Gastroesophageal sphincter (tissue), 3 donors: Measurements from ENCODE around the gene CD8B2.
"Not testable (repeated sequence)": the region's sequence is repeated elsewhere in the genome, so short reads cannot be mapped to it uniquely, and the experiment has no call there.

Source experiments
- EP300 ChIP-seq: sonication (generic); formaldehyde crosslinking; IDR thresholded peaks from one replicate; pipeline ENCODE4 v1.6.1; 2017; ENCODE audit warnings: antibody characterized with exemption, mild to moderate bottlenecking
- POLR2A ChIP-seq, 2 donors: fragments of 450-650 bp; IDR thresholded peaks; one replicate each; pipeline ENCODE4 v1.6.1; 2017; ENCODE audit warnings: antibody characterized with exemption in 2 of 2, mild to moderate bottlenecking in 2 of 2, moderate library complexity in 1 of 2
- POLR2AphosphoS5 ChIP-seq: sonication (generic); formaldehyde crosslinking; IDR thresholded peaks from one replicate; pipeline ENCODE4 v1.6.1; 2017; ENCODE audit warnings: antibody characterized with exemption
- TF ChIP-seq, protein P1 (sequence below), 4 experiments: fragments of 200-600 bp in 2 of 4; fragments of 450-650 bp in 2 of 4; sonication (generic) in 1 of 4; IDR thresholded peaks; one replicate each; pipeline ENCODE4 v1.5.1; 2017 to 2019; ENCODE audit warnings: antibody characterized with exemption in 4 of 4, mild to moderate bottlenecking in 2 of 4, moderate library complexity in 2 of 4

DNA sequence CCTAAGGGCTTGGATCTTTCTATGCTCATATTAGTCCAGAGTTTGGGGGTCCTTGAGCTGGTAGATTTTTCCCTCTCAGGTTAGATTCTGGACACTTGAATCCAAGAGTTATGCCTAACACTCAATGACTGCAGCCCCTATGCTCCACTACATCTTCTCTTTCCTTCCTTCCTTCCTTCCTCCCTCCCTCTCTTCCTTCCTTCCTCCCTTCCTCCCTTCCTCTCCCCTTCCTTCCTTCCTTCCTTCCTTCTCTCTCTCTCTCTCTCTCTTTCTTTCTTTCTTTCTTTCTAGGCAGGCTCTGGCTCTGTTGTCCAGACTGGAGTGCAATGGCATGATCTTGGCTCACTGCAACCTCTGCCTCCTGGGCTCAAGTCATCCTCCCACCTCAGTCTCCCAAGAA, 79.3 kb downstream of the CD8B2 start:
- TF ChIP-seq POLR2A (IDR thresholded peaks at IDR 0.05); EP300; POLR2AphosphoS5: not testable (repeated sequence)
- TF ChIP-seq, protein P1, sequence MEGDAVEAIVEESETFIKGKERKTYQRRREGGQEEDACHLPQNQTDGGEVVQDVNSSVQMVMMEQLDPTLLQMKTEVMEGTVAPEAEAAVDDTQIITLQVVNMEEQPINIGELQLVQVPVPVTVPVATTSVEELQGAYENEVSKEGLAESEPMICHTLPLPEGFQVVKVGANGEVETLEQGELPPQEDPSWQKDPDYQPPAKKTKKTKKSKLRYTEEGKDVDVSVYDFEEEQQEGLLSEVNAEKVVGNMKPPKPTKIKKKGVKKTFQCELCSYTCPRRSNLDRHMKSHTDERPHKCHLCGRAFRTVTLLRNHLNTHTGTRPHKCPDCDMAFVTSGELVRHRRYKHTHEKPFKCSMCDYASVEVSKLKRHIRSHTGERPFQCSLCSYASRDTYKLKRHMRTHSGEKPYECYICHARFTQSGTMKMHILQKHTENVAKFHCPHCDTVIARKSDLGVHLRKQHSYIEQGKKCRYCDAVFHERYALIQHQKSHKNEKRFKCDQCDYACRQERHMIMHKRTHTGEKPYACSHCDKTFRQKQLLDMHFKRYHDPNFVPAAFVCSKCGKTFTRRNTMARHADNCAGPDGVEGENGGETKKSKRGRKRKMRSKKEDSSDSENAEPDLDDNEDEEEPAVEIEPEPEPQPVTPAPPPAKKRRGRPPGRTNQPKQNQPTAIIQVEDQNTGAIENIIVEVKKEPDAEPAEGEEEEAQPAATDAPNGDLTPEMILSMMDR (IDR thresholded peaks at IDR 0.05) = not testable (repeated sequence)
